GM12801 (cell line): ENCODE measurements around the gene CCDC89.

Experiments
- CTCF ChIP-seq: IDR thresholded peaks from one replicate; pipeline ENCODE4 v1.5.1; 2011; ENCODE audit warnings: control low read depth; ENCODE audit not compliant: insufficient read length; ENCODE audit errors: extremely low read depth

CCDC89 gene

GRCh38 chr11:85665733-85666132 lies 20.3 kb downstream of the CCDC89 start:
- TF ChIP-seq CTCF = no peak

- no peak for TF ChIP-seq CTCF
These were observed 21.1 kb downstream of the CCDC89 start, which contains the start of gene CREBZF for GRCh38 chr11:85664615-85665481. TSS of gene CREBZF (minus strand) at chr11:85665129. CDS start at chr11:85664875, 254 bp downstream.

- no peak for TF ChIP-seq CTCF
These were observed 22.0 kb downstream of the CCDC89 start for GRCh38 chr11:85663753-85664614.

- TF ChIP-seq CTCF = no peak
These were observed 22.8 kb downstream of the CCDC89 start for GRCh38 chr11:85663080-85663752.

GRCh38 chr11:85661972-85662664 lies 23.9 kb downstream of the CCDC89 start:
- no peak for TF ChIP-seq CTCF

- TF ChIP-seq CTCF = no peak
These were observed 27.8 kb downstream of the CCDC89 start for GRCh38 chr11:85658180-85658579.
